ENCODE data around the gene STRBP.
"Not testable (repeated sequence)": the region's sequence is repeated elsewhere in the genome, so short reads cannot be mapped to it uniquely, and the experiment has no call there.

Gene STRBP

GRCh38 chr9:123310551-123311249 lies 42.3 kb upstream of the STRBP start:
- DNase-seq (ENCODE audit: low read depth) = no peak
- no peak overlapping the region for H3K4me3 ChIP-seq (ENCODE audit: low read length)
- TF ChIP-seq CTCF (conservative IDR thresholded peaks at IDR 0.05; ENCODE audit: low read depth, low read length) = no peak

GRCh38 chr9:123309611-123310010 lies 41.2 kb upstream of the STRBP start:
- H3K4me3 ChIP-seq (ENCODE audit: low read length) = no peak overlapping the region
- TF ChIP-seq CTCF (conservative IDR thresholded peaks at IDR 0.05; ENCODE audit: low read depth, low read length) = no peak
- no peak for DNase-seq (ENCODE audit: low read depth)

- DNase-seq (ENCODE audit: low read depth) = no peak
- TF ChIP-seq CTCF (conservative IDR thresholded peaks at IDR 0.05; ENCODE audit: low read depth, low read length) = no peak
- no peak overlapping the region for H3K4me3 ChIP-seq (ENCODE audit: low read length)
Observed at GRCh38 chr9:123305879-123306278, 37.5 kb upstream of the STRBP start.

GRCh38 chr9:123304340-123304691 lies 35.9 kb upstream of the STRBP start:
- no peak overlapping the region for H3K4me3 ChIP-seq (ENCODE audit: low read length)
- no peak for DNase-seq (ENCODE audit: low read depth)
- no peak for TF ChIP-seq CTCF (conservative IDR thresholded peaks at IDR 0.05; ENCODE audit: low read depth, low read length)

GRCh38 chr9:123302348-123303214 lies 34.2 kb upstream of the STRBP start:
- H3K4me3 ChIP-seq (ENCODE audit: low read length) = no peak overlapping the region
- TF ChIP-seq CTCF (conservative IDR thresholded peaks at IDR 0.05; ENCODE audit: low read depth, low read length) = no peak
- DNase-seq (ENCODE audit: low read depth) = no peak

GRCh38 chr9:123301936-123302335 lies 33.5 kb upstream of the STRBP start:
- not testable (repeated sequence) for DNase-seq (ENCODE audit: low read depth); H3K4me3 ChIP-seq (ENCODE audit: low read length)

- no peak for TF ChIP-seq CTCF (conservative IDR thresholded peaks at IDR 0.05; ENCODE audit: low read depth, low read length)
- no peak overlapping the region for H3K4me3 ChIP-seq (ENCODE audit: low read length)
- DNase-seq (ENCODE audit: low read depth) = no peak
Observed at GRCh38 chr9:123300554-123300953, 32.2 kb upstream of the STRBP start.

Data from retinal pigment epithelial cell (primary cell).